ENCODE measurements around the gene ANKRD34B.

The ANKRD34B gene

GRCh38 chr5:80569086-80569960 lies 757 bp downstream of the ANKRD34B start:
- DNase-seq, result no peak

DNA sequence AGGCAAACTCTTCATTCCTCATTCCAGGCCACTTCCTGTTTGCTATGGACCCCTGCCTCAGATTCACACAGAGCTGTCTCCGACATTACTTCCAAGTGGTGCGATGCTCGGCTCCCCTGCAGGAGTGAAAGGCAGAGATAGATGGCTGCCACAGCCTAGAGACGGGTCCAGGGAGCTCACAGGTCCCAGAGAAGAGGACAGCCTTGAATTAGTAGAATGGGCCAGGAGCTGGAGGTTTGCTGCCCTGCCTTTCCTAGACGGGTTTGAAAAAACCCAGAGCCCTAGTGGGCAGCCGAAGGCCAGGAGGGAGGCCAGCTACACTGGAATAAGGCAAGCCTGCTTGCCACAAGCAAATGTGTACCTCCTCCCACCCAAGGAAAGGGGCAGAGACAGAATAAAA lies 1.8 kb downstream of the ANKRD34B start:
- DNase-seq, result no peak

- no peak for DNase-seq
Observed at GRCh38 chr5:80566711-80567259, 3.3 kb downstream of the ANKRD34B start.

GRCh38 chr5:80565330-80565729 lies 4.8 kb downstream of the ANKRD34B start:
- no peak for DNase-seq

GRCh38 chr5:80559244-80559643 lies 10.8 kb downstream of the ANKRD34B start:
- no peak for DNase-seq

GRCh38 chr5:80555099-80555498 lies 15.0 kb downstream of the ANKRD34B start:
- no peak for DNase-seq

- DNase-seq, result no peak
Observed at GRCh38 chr5:80554646-80555045, 15.4 kb downstream of the ANKRD34B start.

- DNase-seq, result no peak
Observed at GRCh38 chr5:80541392-80541791, 28.7 kb downstream of the ANKRD34B start.

DNA sequence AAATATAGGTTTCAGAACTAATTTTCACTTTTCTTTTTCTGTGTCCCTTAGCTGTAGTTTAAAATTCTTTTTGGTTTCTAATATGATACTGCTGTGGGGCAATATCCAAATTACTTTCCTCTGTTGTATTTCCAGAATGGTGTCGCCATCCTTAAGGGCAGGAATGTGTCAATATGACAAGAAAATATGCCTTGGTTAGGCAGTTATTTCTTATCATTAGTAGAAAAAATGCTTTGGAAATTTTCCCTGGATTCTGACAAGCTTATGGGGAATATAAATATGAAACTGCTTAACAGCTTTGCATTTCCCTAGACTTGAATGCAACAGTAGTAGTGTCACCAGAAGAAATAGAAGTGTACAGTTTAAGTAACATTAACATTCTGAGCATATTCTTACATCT lies 29.4 kb downstream of the ANKRD34B start:
- DNase-seq, result no peak

- no peak for DNase-seq
Observed at GRCh38 chr5:80516826-80517225, 53.3 kb downstream of the ANKRD34B start.

GRCh38 chr5:80509362-80509761 lies 60.7 kb downstream of the ANKRD34B start:
- no peak for DNase-seq

DNA sequence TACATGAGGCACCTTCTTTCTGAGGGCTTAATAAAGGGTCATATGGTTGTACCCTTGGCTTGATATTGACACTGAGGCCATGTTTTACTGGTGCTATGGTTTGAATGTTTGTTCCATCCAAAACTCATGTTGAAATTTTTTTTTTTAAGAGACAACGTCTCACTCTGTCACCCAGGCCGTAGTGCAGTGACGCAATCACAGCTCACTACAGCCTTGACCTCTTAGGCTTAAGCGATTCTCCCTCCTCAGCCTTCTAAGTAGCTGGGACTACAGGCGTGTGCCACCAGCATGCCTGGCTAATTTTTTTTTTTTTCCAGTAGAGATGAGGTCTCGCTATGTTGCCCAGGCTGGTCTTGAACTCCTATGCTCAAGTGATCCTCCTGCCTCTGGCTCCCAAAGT lies 61.2 kb downstream of the ANKRD34B start:
- DNase-seq, result no peak

DNA sequence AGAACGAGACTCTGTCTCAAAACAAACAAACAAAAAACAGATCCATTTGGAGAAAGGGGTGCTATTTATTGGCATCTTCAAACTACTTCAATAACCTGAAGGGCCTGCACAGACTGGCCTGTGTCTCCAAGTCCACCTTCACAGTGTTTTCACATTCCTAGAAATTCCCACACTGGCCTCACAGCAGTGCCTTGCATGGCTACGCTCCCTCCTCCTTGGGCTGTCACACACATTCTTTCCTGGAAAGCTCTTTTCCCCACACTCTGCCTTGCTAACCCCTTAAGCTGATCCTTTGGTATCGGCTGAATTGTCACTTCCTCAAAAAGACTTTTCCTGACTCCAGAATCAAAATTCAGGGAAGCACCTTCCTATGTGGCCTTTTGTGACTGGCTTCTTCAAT lies 62.4 kb downstream of the ANKRD34B start:
- no peak for DNase-seq
